ENCODE results near the gene TRAPPC12. TPM values are rescaled to one million over a fixed set of nuclear protein-coding genes. Genes with fewer than 3 reads are reported as not detected.

The TRAPPC12 gene
- total and polyA plus RNA-seq, 8 donors, result 83.0 to 119 (median 100.0) TPM

DNA sequence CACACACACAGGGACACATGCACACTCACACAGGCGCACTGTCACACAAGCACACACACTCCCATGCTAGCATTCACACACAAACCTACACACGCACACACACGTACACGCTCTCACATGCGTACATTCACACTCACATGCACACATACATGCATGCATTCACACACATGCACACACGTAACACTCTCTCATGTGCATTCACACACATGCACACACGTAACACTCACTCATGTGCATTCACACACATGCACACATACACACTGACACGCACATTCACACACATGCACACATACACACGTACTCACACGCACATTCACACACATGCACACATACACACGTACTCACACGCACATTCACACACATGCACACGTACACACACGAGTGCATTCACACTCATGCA is 123.6 kb downstream of the TRAPPC12 start:
- H3K4me1 ChIP-seq, result no peaks in the 10 kb centered on the region
- TF ChIP-seq, protein P1, sequence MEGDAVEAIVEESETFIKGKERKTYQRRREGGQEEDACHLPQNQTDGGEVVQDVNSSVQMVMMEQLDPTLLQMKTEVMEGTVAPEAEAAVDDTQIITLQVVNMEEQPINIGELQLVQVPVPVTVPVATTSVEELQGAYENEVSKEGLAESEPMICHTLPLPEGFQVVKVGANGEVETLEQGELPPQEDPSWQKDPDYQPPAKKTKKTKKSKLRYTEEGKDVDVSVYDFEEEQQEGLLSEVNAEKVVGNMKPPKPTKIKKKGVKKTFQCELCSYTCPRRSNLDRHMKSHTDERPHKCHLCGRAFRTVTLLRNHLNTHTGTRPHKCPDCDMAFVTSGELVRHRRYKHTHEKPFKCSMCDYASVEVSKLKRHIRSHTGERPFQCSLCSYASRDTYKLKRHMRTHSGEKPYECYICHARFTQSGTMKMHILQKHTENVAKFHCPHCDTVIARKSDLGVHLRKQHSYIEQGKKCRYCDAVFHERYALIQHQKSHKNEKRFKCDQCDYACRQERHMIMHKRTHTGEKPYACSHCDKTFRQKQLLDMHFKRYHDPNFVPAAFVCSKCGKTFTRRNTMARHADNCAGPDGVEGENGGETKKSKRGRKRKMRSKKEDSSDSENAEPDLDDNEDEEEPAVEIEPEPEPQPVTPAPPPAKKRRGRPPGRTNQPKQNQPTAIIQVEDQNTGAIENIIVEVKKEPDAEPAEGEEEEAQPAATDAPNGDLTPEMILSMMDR (IDR thresholded peaks at IDR 0.05), result no peak
- H3K27me3 ChIP-seq, result no peaks in the 10 kb centered on the region
- H3K9me3 ChIP-seq, result no peaks in the 10 kb centered on the region
- H3K36me3 ChIP-seq, result peaks cover 0 to 54% of the 10 kb centered on the region in 2 donors
- no peak overlapping the region for H3K27ac ChIP-seq
- H3K4me3 ChIP-seq, result no peak overlapping the region
- DNase-seq (no peak), ATAC-seq (no peak)
- intact Hi-C loops (cut with DNase I), result no loop called here

DNA sequence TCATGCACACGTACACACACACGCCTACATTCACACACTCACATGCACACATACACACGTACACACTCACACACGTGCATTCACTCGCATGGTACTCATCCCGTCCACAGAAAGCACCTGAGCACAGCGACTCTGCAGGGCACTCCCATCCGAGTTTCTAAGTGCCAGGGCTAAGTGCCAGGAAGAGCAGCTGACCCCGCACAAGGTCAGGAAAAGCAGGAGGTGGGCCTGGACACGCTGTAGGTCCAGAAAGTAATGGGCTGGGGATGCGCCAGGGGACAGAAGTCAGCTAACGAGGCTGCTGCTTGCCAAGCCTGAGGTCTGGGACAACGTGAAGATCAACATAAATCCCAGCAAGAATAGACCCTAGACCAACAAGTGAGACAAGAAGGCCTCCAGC is 124.0 kb downstream of the TRAPPC12 start:
- Histone ChIP-seq H3K36me3 (peaks cover 0 to 54% of the 10 kb centered on the region in 2 donors), H3K4me1 (no peaks in the 10 kb centered on the region), H3K9me3 (peaks cover 0 to 1% of the 10 kb centered on the region in 2 donors), H3K27me3 (no peaks in the 10 kb centered on the region), H3K4me3 (no peak overlapping the region), H3K27ac (no peak overlapping the region)
- TF ChIP-seq, protein P1 (IDR thresholded peaks at IDR 0.05), result no peak
- intact Hi-C loops (cut with DNase I), result no loop called here
- ATAC-seq, result no peak
- DNase-seq, result no peak

- no peak overlapping the region for H3K4me3 ChIP-seq
- peaks cover 0 to 44% of the 10 kb centered on the region in 2 donors for H3K36me3 ChIP-seq
- H3K27ac ChIP-seq, result no peak overlapping the region
- ATAC-seq (no peak), DNase-seq (no peak)
- H3K27me3 ChIP-seq, result no peaks in the 10 kb centered on the region
- intact Hi-C loops (cut with DNase I), result no loop called here
- H3K9me3 ChIP-seq, result peaks cover 0 to 3% of the 10 kb centered on the region in 2 donors
- TF ChIP-seq, protein P1 (IDR thresholded peaks at IDR 0.05), result no peak
- no peaks in the 10 kb centered on the region for H3K4me1 ChIP-seq
Measured at GRCh38 chr2:3504741-3505140, 125.2 kb downstream of the TRAPPC12 start.

GRCh38 chr2:3505771-3506170 is 126.3 kb downstream of the TRAPPC12 start:
- peaks cover 0 to 3% of the 10 kb centered on the region in 2 donors for H3K9me3 ChIP-seq
- H3K4me3 ChIP-seq, result no peak overlapping the region
- intact Hi-C loops (cut with DNase I), result no loop called here
- no peak overlapping the region for H3K27ac ChIP-seq
- no peaks in the 10 kb centered on the region for H3K27me3 ChIP-seq
- no peak for DNase-seq
- H3K4me1 ChIP-seq, result no peaks in the 10 kb centered on the region
- peaks cover 0 to 44% of the 10 kb centered on the region in 2 donors for H3K36me3 ChIP-seq
- TF ChIP-seq, protein P1 (IDR thresholded peaks at IDR 0.05), result no peak
- ATAC-seq, result no peak

DNA sequence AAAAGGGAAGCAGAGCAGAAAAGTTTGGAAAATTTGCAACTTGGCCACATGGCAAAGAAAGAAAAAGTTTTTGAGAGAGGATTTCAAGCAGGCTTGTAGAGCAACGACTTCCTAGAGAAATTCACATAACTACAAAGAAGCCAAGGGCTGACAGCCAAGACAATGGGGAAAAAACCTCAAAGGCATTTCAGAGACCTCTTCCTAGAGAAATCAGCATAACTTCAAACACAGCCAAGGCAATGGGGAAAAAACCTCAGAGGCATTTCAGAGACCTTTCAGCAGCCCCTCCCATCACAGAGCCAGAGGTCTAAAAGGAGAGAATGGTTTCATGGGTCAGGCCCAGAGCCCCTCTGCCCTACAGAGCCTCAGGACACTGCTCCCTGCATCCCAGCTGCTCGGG is 132.6 kb downstream of the TRAPPC12 start:
- no peak for DNase-seq
- H3K4me1 ChIP-seq, result no peaks in the 10 kb centered on the region
- peaks cover 0 to 11% of the 10 kb centered on the region in 2 donors for H3K9me3 ChIP-seq
- H3K27ac ChIP-seq, result no peak overlapping the region
- intact Hi-C loops (cut with DNase I), result no loop called here
- ATAC-seq, result no peak
- TF ChIP-seq, protein P1 (IDR thresholded peaks at IDR 0.05), result no peak
- H3K27me3 ChIP-seq, result no peaks in the 10 kb centered on the region
- H3K36me3 ChIP-seq, result peaks cover 0 to 56% of the 10 kb centered on the region in 2 donors
- H3K4me3 ChIP-seq, result no peak overlapping the region

Measured in left lung (tissue), 10 donors.